ENCODE data around the gene SEZ6L2.

DNA sequence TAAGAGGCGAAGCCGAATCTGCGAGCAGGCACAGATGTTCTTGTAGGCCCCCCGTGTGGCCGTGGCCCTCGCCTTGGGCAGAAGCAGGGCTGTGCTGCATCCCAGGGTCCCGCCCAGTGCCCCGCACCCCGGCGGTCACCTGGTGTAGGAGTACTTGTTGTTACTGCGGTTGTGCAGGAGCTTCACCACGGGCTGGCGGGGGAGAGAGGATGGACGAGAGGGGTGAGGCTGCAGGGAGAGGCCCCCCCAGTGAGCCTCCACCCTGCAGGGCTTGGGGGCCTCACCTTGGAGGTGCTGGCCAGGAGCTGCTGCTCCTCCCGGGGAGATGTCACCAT lies 12.3 kb upstream of the SEZ6L2 start:
- TF ChIP-seq EZH2 (IDR thresholded peaks at IDR 0.05): no peak
- no peak for TF ChIP-seq POLR2AphosphoS5 (IDR thresholded peaks at IDR 0.05; ENCODE audit: borderline replicate concordance, low read depth, low read length)
- TF ChIP-seq FOXP2 (optimal IDR thresholded peaks at IDR 0.05; ENCODE audit: control extremely low read depth, extremely low read length, insufficient read depth): no peak

All from SK-N-MC (cell line).